ENCODE data around the gene ROR2.

The ROR2 gene

GRCh38 chr9:91770229-91770628 lies 179.8 kb downstream of the ROR2 start:
- no peak for DNase-seq

GRCh38 chr9:91768977-91769916 lies 180.8 kb downstream of the ROR2 start:
- DNase-seq = no peak

- no peak for DNase-seq
Measured at GRCh38 chr9:91768507-91768906, 181.5 kb downstream of the ROR2 start.

DNA sequence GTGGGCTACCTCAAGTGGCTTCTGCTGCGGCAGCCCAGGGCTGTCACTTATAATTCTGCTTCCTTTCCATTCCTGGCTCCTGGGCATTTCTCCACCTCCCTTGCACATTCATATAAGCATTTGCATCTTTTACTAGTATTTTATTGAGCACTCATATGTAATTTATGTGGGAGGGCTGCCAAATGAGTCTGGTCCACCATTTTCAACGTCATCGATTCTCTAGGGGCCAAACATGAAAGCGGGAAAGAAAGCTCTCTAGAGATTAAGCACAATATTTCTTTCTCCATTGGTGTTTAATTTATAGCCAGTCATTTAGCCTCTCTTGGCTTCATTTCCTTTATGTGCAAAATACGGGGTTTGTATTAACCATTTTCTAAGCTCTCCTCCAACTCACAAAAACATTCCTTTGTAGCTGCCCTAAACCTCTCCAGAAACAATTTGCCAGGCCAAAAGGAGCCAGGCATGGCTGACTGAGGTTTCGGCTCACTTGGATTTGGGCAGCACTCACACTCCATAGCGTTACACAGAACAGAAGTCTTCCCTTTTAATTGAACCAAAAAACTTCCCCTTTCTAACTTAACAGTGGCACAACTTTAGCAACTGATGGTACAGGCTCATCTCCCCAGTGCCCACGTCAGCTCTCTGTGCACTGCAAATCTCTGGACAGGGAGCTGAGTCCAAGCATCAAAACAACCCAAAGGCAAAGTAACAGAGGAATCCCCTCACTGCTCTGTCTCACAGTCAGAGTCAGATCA lies 183.5 kb downstream of the ROR2 start:
- no peak for DNase-seq

DNA sequence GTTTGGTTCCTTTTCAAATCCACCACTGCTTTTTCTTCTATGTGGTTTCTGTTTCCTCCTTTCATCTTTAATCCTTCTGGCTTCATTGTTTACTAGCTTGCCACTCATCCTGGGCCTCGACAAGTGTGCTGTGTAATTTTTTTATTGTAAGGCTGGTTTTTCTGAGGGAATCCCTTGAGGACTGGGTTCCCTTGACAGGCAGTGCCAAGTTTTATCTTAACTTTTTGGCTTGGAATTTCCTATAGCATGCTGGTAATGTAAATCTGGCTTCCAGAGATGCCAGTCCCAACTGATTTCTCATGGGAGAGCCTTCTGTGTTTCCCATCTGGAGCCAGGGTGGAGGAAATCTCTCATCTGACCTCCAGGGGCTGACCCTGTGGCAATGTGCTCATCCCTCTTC lies 184.7 kb downstream of the ROR2 start:
- DNase-seq = no peak

- DNase-seq = no peak
Measured at GRCh38 chr9:91764661-91765060, 185.4 kb downstream of the ROR2 start.

GRCh38 chr9:91761362-91761761 lies 188.7 kb downstream of the ROR2 start:
- no peak for DNase-seq

DNA sequence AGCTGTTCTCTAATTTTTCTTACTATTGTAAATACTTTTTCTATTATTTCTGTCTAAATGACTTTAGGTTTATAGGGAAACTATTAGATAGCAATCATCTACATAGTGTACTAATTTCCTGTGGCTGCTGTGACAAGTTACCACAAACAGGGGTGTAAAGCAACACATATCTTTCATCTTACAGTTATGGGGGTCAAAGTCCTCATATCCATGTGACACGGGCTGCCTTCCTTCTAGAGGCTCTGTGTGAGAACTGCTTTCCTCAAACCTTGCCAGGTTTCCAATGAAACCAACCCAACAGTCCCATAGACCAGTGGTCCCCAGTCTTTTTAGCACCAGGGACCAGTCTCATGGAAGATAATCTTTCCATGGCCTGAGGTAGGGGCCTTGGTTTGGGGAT lies 189.1 kb downstream of the ROR2 start:
- DNase-seq = no peak

DNA sequence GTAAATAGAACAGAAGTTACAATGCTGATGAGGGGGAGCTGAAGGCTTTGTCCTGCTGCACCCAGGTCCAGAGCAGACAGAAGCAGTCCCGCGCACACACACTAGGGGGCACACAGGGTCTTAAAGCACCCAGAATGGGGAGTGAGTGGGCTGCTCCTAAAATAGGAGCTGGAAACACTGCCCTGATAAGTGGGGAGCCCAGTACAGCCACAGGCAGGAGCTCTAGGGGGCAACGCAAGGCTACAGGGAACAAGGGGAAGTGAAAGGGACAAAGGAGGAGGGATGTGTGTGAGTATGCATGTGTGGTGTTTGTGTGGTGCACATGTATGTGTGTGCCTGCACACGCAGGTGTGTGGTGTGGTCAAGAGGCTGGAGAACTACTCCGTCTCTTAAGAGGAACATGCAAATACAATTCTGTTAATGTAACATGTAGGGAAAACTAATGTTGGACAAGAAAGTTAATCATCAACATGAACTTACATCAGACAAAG lies 191.5 kb downstream of the ROR2 start:
- no peak for DNase-seq

DNA sequence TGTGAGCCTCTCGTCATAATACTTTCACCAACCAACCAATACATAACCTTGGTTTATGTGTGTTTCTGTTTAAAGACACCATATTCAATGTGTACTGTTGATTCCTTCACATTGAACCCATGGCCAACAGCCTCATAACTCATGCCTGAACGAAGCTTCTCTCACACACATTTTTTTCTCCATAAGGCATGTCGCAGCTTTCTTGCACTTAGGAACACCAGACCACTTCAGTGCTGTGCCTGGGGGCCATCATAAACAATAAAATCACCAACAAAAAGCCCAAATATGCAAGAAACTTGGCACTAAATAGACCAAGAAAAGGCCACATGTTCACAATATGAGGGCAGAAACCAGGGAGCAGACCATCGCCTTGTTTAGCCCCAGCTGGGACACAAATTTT lies 192.2 kb downstream of the ROR2 start:
- DNase-seq = no peak

DNA sequence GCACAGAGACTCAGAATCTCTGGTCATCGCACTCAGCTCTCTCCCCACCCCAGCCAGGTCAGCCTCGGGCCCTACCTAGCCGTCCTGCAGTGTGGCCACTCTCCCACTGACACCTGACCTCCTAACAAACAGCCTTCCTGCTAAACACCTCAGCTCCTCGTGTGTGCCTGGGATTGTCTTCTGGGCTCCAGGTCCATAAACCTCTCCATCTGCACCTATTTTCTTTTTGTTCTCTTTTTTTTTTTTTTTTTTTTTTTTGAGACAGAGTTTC lies 193.6 kb downstream of the ROR2 start:
- no peak for DNase-seq

DNA sequence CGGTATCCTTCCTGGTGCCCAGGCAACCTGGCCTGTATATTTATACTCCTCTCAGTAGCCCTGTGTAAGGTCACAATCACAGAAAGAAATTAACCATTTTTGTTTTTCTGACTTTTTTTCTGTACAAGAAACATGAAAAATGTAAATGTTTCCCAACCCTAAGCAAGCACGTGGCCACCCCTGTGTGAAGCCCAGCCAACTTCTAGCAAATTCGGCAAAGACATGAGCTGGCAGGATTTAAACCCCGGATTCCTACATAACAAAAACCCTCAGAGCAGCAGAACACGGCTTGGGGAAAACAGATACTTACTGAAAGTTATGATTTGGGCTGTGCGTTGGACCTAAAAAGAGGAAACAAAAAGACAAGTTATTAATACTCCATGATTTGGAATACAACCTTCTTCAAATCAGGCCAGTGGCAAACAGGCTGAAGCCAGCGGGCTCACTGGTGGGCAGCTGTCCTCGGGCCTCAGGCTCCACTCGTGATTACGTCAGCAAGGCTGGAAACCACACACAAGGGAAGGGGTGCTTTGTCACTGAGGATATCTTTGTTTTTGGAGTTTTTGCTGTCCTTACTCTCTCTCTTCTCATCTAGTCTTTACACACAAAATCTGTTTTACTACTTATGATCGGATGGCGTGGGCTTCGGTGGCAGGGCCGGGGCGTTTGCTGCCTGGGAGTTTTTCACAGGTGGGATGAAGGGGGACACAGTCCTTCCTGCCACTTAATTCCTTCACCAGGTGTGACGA lies 194.1 kb downstream of the ROR2 start:
- DNase-seq = no peak

DNA sequence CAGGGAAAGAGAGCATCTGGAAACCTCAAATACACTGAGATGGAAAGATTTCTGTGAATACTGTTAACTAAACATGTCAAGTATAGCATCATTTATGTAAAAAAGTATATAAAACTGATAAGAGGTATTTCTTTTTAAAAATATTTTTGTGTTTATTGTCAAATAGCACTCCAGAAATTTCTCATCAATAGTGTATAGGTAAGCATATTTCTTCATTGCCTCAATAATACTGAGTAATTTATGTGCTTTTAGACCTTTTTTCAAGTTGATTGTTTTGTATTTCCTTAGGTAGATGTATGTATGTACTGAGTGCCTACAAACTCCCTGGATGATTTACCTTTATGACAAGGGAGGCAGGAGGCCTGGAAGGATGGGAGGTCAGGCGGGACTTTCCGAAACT lies 196.3 kb downstream of the ROR2 start:
- DNase-seq = no peak

DNA sequence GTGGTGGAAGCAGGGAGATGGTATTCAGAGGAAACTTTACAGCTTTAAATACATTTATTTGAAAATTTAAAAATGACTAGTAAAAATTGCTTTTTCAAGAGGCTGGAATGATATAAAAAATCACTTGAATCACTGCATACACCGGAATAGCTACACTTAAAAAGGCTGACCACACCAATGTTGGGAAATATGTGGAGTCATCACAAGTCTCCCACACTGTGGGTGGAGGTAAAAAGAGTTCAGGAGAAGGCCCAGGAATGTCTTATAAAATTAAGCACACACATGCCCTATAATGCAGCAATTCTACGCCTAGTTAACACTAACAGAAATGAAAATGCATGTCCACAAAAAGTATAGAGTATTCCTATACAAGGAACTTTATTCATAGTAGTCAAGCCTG lies 198.1 kb downstream of the ROR2 start:
- no peak for DNase-seq

DNA sequence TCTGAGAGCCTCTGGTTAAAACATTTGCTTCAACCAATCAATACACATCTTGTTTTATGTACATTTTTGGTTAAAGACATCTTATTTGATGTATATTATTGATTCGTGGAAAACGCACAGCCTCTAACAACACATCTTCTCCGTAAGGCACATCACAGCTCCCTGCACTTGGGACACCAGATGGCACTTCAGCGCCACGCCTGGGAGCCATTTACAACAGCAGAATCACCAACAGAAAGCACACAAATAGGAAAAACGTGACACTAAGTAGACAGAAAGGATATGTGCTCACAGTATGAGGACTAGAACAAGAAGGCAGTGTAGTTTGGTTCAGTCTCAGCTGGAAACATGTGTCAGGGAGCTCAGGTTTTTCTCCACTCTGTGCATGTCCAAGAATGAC lies 199.7 kb downstream of the ROR2 start:
- DNase-seq = no peak

DNA sequence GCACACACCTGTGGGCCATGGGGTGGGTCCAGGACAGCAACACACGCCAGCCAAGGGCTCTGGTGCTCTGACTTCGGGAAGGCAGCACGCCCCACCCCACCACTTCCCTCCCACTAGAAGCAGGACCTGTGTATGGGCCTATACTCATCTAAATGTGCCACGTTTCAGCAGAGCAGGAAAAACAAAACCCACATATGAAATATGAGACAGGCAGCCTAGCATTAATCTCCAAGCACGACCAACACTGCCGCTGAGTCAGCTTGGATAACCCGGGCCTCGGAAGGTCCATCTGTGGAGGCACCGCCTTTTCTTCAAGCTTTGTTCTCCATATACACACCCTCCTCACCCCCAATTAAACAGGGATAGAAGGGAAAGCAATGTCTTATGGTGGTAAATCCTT lies 203.1 kb downstream of the ROR2 start:
- no peak for DNase-seq

DNA sequence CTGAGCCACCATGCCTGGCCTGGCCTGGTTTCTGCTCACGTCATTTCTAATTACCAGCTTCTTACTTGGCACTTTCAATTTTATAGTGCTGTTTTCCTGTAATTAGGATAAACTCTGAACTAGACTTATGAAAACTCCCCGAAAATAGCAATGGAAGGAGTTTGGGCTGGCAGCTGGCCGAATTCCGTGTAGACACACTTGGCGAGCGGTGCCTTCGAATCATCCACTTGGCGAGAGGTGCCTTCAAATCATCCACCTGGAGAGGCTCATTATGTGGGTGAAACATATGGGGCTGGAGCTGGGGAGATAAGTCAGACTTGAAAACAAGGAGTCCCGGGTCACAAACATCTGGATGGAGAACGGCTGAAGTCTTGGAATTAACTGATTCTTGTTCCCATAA lies 203.7 kb downstream of the ROR2 start:
- DNase-seq = no peak

DNA sequence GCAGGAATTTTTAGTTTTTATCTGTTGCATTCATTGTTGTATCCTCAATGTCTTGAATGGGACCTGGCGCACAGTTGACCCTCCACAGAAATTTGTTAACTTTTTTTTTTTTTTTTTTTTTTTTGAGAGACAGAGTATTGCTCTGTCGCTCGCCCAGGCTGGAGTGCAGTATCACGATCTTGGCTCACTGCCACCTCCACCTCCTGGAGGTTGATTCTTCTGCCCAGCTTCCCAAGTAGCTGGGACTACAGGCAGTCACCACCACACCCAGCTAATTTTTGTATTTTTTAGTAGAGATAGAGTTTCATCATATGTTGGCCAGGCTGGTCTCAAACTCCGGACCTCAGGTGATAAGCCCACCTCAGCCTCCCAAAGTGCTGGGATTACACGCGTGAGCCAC lies 205.9 kb downstream of the ROR2 start:
- no peak for DNase-seq

DNA sequence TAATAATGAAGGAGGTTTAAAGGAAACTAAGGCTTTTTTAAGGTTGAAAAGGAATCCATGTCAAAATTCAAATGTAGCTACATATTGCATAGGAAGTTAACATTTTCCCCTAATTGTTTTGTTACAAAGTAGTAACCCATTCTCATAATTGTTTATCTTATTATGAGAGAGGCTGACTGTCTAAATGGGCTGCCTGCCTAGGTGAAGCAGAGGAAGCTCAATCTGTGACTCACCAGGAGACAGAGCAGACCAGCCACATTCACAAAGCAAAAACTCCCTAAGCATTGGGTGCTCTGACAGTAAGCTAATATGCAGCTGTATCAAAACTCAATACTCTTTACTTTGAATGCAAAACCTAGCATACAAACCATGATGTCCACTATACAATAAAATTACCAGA lies 208.5 kb downstream of the ROR2 start:
- no peak for DNase-seq

GRCh38 chr9:91740701-91741100 lies 209.3 kb downstream of the ROR2 start:
- DNase-seq = no peak

- no peak for DNase-seq
Measured at GRCh38 chr9:91736898-91737601, 213.0 kb downstream of the ROR2 start.

GRCh38 chr9:91736311-91736710 lies 213.7 kb downstream of the ROR2 start:
- no peak for DNase-seq

DNA sequence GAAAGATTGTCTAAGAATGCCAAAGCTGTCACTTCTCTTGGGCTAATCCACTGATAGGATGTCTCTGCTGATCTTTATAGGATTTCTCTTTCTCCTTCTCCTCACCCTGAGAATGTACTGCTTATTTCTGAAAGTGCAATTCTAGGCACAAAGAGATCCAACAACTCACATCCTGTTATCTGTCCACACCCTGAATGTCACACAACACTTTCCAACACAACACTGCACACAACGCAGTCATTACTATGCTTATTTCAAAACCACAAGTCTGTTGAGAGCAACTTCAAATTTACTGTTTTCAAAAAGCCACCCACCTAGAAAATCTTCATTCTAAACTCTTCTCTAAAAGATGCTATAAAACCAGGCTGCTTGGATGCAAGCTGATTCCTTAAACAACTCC lies 215.0 kb downstream of the ROR2 start:
- no peak for DNase-seq
